HG03108 (cell line): ENCODE data around the gene RNF166.

Source experiments
- ATAC-seq: cut with Tn5 transposase; IDR thresholded peaks from one replicate; pipeline ENCODE4 v1.9.1; 2021; ENCODE audit warnings: moderate library complexity; ENCODE audit not compliant: unreplicated experiment

Gene RNF166

DNA sequence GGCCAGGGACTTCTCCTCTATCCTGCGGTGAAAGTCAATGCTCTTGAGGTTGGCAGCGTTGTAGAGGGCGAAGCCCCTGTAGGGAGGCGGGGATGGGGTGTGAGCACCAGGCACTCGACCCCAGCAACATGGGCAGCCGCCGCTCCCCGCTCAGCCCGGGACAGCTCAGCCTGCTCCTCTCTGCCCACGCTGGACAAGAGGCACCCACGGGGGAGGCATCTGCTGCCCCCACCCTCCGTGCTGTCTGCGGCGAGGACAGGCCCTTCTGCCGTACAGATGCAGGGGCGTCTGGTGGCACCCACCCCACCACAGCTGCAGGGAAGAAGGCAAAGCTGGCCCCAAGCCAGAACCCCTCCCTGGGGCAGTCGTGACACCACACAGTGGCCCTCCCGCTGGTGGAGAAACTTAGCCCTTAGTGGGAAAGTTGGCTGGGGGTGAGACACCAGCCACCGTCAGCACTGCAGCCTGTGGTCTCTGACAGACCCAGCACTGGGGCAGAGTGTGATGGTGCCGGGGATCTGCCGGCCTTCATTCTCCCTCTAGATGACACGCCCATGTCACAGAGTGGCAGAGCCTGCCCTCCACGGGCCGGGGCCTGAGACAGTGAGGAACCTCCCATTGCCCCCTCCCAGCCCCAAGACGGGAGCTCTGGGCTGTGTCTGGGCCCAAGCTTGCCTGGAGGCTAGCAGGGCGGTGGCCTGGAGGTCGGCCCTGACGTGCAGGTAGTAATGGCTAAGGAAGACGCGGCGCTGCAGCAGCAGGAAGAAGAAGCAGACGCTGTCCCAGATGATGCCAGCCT, 19.6 kb upstream of the RNF166 start:
- no peak for ATAC-seq

DNA sequence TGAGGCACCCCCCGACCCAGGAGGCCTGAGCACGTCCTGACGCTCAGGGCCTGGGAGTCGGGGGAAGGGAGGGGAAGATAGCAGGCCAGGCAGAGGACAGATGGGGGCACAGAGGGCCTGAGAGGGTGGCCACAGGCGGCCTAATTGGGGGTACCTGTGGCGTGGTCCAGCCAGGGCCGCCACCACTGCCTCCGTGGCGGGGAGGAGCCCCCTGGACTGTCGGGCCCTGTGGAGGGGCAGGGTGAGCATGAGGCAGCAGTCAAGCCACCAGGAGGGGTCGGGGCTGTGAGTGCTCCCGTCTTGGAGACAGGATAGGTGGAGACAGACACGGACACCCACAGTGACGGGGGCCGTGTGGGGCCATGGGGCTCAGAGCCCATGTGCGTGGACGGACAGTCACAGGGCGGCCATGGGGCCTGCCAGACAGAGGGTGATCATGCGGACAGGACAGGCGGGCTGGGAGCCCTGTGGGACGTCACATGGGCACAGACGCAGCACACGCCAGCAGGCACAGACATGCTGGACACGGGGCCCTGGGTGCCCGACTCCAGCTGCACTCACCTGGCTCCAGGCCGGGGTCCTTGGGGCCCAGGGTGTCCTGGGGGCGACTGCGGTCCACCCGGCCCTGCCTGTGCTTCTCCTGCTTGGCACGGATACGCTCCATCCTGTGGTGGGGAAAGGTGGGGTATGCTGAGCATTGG, 18.8 kb upstream of the RNF166 start:
- ATAC-seq = no peak

DNA sequence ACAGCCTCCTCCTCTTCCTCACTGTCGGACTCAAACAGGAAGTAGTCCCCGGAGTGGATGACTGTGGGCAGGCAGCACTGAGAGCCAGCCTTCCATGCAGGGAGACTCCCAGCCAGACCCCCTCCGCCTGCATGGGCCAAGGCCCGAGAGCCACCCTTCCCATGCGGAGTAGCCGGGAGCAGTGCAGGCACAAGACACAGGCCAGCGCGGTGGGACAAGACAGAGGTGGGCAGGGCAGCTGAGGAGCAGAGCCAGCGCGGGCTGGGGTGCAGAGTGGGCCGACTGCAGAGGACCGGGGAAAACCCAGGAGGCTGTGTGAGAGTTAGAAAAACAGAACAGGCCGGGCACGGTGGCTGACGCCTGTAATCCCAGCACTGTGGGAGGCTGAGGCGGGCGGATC, 17.7 kb upstream of the RNF166 start:
- ATAC-seq = no peak

DNA sequence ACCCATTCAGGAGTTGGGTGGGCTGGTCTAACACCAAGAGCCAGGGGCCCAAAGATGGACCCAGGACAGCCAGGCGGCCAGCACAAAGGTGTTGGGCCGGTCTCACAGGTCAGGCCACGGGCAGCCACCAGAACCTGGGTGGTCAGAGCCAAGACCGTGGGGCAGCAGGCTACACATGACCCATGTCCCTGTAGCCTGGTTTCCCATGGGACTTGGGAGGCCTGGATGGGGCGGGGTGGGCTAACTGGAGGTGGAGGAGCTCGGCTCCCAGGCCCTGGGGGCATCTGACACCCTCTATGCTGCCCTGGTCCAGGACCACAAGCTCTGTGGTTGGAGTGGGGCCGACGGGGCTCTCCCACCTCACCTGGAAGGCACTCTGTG, 17.3 kb upstream of the RNF166 start:
- ATAC-seq = no peak

DNA sequence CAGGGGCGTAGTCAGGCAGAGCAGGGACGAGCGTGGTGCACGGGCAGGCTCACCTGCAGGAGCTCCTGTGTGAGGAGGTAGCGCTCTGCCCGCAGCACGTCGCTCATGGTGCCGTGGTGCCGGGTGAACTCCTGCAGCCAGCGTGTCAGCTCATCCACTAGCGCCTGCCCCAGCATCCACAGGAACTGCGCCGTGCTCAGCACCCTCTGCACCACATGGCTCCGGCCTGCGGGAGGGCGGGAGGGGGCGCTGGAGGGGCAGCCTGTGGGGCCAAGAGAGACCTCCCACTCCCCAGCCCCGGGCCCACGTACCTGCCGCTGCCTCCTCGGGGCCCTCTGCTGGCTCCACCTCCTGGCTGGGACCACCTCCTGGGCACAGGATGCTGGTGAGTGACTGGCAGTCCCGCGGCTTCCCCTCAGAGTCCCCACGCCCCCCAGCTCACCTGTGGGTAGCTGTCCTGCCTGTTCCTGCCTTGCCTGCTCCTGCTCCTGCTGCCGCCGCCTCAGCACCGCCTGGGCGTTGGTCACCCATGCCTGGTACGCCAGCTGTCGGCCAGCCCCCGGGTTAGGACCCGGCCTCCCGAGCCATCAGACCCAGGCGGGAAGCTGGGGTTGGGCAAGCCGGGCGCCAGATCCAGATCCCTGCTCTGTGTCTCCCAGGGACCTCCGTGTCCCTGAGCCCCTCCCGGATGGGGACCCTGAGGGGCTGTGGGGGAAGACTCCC, 16.7 kb upstream of the RNF166 start:
- no peak for ATAC-seq

DNA sequence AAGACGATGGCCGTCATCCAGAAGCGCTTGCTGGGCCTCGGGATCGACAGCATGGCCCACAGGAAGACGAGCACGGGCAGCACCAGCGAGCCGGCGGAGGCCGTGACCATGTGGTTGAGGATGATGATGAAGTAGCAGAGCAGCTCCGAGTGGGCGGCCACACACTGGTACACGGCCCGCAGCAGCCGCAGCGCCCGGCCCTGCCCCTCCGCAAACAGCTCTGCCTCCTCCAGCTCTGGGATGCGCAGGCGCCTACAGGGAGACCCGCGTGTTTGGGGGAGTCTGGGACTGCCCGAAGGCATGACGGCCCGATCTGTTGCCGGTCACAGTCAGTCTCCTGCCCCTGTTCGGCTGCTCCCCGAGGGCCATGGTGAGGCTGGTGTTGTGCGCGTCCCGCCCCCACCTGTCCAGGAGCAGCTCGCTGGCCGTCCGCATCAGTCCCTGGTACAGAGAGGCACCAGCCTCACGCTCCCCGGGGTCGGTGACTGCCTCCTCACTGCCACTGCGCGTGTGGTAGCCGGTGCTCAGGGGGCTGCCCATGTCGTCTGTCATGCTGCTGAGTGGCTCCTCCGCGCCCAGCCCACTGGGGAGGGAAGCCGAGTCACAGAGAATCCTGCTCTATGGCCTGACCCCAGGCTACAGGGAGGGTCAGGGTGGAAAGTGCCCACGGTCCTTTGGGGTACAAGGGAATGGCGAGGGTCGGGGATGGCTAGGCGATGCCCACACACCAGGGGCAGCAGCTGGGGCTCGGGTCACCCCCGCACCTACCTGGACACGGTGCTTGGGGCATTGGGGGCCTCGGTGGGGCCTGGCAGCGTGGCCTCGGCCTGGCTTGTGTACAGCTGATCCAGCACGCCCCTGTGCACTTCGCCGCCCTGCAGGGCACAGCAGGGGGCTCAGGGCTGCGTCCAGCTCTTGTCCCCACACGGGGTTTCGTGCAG, 15.9 kb upstream of the RNF166 start:
- ATAC-seq = no peak

DNA sequence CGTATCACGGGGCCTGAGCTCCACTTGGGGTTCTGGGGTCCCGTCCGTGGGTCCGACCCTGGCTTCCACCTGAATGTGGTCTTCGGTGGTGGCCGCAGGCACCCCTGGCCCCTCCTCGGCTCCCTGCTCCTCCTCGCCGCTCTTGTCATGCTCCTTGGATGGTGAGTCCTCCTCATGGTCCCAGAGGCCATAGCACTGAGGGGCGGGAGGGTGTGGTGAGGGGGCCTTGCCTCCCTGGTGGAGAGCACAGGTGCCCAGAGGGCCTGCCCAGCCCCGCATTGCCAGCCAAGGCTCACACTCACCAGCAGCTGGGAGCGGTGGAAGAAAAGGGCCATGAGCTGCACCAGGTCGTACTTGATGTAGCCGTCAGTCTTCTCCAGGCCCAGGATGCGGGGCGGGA, 15.0 kb upstream of the RNF166 start:
- ATAC-seq = no peak

DNA sequence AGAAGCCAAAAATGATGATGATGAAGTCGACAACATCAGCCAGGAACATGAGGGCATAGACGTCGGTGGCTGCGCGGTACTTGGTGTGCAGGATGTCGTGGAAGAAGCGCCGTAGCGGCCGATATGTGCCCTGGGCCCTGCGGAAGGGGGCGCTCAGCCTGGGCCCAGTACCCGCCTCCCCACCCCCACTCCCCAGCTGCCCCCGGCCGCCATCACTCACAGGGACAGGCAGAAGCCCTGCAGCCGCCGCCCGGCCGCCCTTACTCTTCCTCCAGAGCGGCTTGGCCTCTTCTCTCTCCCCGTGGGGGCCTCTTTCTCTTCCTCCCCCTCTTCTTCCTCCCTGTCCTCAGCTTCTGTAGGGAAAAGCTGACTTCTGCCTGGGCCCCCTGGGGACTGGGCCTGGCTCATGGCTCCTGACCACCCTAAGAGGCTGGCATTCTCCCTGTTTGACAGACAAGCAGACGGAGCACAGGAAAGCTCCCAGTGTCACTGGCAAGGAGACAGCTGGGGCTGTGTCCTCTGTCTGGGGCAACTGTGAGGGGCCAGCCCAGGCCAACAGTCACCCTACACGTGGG, 14.3 kb upstream of the RNF166 start:
- no peak for ATAC-seq

DNA sequence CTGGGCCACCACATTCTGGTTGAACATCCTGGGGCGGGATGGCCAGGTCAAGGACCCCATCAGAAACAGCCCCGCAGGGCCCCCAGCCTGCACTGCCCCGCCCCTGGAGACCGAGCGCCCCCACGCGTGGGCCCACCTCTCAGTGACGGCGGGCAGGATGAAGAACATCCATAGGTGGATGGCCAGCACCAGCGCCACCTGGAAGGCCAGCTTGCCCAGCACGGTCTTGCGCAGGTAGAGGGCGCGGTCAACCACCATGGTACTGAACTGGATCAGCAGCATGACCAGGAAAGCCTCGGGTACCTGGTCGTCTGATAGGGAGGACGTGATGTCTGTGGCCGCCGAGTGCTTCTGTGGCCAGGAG, 13.7 kb upstream of the RNF166 start:
- no peak for ATAC-seq

DNA sequence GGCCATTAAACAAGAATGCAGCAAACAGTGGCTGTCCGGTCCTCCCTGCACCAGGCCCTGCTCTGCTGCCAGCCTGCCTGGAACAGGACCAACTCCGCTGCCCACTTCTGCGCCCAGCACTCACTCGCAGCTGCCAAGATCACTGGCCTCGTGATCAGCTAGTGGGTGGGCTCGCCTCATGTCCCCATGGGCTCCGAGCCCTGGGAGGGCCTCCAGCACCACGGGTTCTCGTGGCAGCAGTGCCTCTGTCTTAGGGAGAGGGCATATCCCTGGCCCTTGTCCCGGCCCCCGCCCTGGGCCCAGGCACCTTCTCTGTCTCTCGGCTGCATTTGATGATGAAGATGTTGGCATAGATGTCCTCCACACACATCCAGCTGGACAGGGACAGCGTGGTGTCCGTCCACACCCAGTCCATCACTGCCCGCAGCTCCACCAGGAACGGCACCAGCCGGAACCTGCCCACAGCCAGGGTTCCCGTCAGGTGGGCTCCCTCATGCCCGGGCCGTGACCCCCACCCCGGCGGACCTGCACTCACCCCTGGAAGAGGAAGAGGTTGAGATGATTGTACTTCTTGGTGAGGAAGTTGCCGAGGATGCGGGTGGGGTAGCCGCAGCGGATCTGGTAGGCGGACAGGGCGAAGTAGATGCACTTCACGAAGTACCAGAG, 13.2 kb upstream of the RNF166 start:
- ATAC-seq = no peak

DNA sequence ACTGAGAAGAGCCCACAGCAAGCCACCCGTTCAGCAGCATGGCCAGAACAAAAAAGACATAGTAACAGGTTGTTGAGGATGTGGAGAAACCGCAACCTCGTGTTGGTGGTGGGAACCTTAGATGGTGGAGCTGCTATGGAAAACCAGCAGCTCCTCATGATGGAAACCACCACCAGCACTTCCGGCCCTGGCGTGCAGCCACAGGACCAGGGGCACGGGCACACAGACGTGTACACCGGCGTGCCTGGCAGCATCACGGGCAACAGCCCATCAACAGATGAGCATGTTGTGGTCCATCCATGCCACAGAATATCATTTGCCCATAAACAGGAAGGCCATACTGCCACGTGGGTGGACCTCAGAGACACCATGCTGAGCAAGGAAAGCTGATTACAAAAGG, 12.0 kb upstream of the RNF166 start:
- no peak for ATAC-seq

DNA sequence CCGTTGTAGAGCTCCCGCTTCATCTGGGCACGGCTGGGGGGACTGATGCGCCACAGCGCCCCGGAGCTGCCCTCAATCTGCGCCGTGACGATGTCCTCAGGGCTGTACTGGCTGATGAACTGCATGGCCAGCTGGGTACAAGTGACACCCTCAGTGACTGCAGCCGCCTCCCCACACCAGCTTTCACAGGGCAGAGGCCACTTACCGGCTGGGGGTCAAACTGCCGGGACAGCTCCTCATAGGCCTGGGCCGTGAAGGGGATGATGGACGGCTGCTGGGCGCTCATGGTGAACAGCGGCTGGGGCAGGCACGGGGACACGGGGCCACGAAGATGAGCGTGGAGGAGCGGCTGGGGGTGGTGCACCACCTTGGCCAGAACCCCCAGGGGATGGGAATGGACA, 10.4 kb upstream of the RNF166 start:
- ATAC-seq = no peak

DNA sequence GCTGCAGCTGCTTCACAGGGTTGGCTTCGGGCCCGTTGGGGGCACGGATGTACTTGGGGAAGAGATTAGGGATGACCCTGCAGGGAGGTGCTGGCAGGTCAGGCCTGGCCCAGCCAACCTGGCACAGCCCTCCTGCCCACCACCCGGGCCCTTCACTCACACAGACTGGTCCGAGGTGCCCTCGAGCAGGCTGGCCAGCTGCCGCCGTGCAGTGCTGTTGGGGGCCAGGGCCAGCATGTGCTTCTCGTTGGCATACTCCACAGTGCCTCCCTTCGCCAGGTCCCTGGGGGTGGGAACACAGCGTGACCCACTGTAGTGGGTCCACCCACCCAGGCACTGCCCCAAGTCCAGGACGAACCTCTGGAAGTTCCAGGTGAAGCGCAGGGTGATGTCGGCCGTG, 10.0 kb upstream of the RNF166 start:
- no peak for ATAC-seq

DNA sequence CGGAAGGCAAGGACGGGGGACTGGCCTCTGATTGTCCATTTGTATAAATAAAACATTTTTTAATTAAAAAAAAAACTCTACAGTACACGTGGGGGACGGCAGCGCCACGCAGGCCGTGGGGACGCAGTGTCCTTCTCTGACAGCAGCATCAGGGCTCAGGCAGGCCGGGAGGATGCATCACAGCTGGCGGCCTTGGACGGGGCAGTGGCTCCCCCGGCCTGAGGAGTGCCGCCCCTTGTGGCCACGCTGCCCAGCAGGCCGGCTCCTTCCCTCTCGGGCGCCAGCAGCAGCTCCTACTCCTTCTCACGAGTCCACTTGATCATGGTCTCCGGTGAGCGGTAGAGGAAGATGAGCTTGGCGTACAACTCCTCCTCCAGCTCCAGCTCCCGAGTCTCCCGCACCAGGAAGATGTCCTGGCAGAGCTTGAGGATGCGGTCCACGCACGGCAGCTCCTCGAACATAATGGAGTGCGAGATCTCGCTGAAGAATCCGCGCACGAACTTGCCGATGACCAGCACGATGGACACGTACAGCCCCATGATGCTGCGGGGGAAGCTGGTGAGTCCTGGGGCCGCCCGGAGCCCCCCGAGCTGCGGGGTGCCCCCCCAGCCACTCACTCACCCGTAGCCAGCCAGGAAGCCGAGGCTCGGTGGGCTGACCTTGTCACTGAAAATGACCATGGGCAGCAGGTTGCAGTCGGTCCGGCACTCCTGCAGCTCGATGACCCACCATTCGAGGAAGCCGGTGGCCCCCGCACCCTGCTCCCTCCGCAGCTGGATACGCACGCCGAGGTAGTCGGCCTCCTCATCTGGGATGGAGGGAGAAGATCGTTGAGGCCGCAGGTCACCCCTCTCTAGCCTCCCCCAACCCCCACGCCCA, 9.3 kb upstream of the RNF166 start:
- no peak for ATAC-seq

DNA sequence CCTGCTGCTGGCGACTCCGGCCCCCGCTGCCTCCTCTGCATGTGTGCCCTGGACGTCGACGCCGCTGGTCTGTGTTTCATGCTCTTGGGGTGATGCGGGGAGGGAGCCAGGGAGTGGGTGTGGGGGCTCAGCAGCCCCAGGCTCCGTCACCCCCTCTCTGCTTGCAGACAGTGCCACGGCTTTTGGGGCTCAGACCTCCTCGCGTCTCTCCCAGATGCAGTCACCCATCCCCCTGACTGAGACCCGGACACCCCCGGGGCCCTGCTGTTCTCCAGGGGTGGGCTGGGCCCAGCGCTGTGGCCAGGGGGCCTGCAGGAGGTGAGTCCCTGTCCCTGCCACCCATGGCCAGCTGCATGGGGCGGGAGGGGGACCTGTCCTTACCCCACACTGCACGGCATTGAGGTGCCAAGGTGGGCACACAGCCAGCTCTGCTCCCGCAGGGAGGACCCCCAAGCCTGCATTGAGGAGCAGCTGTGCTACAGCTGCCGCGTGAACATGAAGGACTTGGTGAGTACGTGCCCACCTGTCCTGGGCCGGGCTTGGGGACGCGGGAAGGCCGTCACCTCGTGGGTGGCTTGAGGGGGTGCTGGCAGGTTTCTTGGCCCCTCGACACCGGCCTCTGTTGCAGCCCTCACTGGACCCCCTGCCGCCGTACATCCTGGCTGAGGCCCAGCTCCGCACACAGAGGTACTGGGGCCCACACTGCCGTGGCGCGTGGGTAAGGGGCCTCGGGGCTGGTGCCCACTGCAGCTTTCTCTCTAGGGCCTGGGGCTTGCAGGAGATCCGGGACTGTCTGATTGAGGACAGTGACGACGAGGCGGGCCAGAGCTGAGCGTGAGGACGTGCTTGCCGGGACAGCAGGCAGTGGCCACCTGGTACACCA, 8.5 kb upstream of the RNF166 start:
- ATAC-seq = no peak

DNA sequence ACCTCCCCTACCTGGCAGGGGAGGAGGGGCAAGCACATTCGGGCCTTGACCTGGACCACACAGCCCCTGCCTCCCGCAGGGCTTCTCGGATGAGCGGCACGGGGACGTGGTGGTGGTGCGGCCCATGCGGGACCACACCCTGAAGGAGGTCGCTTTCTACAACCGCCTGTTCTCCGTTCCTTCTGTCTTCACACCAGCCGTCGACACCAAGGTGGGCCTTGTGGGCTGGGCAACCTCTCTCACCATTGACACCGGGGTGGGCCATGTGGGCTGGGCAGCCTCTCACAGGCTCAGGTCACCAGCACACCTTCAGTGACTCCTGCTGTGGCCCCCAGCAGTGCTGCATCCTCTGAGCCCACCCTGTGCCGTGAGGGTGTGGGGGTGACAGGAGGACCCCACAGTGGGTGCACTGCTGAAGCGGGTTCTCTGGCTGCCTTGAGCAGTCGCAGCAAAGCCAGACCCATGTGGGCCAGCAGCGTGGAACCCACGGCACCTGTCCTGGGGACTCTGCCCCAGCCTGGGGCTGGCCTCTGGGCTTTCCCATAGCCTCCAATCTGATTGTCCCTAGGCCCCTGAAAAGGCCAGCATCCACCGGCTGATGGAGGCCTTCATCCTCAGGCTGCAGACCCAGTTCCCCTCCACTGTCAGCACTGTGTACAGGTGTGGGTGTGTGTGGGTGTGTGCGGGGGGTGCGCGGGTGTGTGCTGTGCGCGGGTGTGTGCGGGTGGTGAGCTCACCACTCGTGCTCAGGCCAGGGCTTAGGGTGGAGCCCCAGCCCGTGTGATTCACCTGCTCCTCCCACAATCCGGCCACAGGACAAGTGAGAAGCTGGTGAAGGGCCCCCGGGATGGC, 7.6 kb upstream of the RNF166 start:
- ATAC-seq = no peak

DNA sequence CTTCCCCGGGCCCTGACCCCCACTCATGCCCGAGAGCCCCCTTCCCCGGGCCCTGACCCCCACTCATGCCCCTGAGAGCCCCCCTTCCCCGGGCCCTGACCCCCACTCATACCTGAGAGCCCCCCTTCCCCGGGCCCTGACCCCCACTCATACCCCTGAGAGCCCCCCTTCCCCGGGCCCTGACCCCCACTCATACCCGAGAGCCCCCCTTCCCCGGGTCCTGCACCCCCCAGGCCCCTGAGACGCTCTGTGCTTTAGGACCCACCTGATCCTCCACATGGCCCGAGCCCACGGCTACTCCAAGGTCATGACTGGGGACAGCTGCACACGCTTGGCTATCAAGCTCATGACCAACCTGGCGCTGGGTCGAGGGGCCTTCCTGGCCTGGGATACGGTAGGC, 6.8 kb upstream of the RNF166 start:
- no peak for ATAC-seq
